OCI-M2 (cell line): ENCODE data around the gene PPP6R2.

Experiments
- DNase-seq: peaks from one replicate; lab custom pipeline; 2025; ENCODE audit not compliant: unreplicated experiment; lab: John Stamatoyannopoulos, UW

Gene PPP6R2

GRCh38 chr22:50464451-50464850, 121.3 kb downstream of the PPP6R2 start:
- no peak for DNase-seq

DNA sequence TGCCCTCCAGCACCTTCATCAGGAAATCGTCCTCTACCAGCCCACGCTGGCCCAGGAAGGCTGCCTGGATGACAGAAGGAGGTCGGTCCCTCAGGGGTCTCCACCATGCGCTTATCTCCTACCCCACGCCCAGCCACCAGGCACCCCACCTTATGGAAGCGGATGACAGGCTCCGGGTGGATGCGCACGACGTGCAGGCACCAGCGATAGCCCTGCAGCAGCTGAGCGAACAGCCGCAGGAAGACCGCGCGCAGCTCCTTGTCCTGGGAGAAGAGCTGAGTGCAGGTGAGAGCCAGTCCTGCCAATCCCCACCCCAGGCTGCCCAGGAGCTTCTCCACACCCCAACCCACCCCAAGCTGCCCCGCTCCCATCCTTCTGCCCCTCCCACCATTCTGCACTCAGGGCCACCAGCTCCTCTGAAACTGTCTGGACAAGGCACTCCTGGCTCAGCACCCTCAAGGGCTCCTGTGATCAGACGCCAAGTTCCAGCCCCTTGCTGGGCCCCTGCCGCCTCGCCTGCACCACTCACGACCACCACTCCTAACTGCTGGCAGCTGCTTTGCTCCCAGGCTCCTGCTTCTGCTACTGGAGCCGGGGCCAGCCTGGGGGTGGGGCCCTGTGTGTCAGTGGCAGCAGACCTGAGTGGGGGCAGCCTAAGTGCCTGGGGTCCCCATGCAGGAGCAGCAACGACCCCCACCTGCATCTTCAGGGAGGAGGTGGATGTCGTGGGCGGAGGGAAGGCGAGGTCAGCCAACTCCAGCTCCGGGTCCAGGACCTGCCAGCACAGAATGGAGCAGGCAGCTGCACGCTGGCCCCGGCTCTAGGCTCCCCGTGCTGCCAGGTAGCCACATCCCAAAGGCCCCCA, 122.2 kb downstream of the PPP6R2 start:
- DNase-seq: no peak

DNA sequence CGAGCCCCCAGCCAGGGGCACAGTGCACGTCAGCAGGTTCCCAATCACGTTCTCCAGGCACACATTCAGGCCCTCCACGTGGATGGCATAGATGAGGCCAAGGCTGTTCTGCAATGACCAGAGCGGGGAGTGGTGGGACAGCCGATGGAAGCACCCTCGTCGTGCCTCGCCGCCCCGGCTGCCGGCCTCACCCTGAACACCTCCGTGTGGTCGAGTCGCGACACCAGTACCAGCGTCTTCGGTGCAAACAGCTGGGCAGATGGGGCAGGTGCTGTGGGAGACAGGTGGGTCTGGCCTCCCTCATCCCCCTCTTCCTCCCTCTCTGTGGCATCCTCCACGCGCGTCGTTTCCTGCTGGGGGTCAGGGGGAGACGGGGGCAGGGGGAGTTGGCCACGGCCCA, 124.2 kb downstream of the PPP6R2 start:
- DNase-seq: no peak

DNA sequence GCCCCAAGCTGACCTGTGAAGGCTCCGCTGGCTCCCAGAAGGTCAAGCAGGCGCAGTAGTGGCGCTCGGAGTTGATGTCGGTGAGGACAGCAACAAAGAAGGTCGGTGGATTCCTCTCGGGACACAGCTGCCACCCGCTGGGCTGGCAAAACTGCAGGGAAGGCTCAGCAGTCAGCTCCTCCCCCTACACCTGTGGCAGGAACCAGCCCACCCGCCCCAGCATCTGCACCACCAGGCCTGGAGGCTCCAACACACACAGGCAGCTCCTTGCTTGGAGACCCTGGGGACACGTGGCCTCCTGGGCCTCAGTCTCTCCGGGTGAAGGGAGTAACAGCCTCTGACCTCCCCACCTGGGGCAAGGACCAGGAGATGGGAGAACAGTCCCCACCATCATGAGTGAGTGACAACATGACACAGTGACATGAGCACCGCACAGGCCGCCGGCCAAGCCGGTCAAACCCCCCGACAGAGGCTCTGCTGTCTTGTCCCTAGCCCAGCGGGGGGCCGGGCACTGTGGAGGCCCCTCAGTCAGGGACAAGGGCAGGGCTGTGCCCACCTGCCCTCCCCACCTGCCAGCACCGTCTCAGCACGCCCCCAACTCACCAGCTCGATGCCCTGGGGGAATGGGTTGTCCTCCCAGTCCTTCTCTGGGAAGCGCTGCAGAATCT, 124.8 kb downstream of the PPP6R2 start:
- no peak for DNase-seq

- no peak for DNase-seq
These were observed 125.5 kb downstream of the PPP6R2 start for GRCh38 chr22:50468626-50469025.

GRCh38 chr22:50469377-50470305, 126.5 kb downstream of the PPP6R2 start:
- no peak for DNase-seq

GRCh38 chr22:50470491-50470890, 127.4 kb downstream of the PPP6R2 start:
- DNase-seq: no peak

DNA sequence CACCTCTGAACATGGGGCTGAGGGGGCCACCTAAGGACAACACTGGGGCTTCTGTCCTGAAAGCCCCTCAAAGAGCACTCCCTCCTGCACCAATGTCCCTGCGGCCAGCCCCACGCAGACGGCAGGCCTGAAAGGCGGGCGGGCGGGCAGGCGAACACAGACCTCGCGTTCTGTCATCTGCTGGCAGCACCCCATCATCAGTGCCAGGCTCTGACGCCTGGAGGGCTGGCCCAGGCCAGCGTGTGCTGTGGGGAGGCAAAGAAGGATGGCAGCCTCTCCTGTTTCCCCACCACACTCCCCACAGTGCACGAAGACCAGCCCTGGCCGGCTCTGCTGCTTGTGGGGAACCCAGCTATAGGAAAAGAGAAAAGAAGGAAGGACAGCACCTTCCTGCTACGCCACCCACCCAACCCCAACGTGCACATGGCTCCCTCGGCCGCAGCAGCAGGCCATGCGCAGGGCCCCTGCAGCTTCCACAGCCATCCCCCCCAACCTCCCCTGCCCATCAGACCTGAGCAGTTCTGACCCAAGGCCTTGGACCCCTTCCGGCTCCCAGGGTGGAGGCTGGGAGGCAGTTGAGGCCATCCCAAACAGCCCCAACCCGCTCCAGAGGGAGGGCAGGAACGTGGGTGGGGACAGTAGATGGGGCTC, 128.2 kb downstream of the PPP6R2 start:
- no peak for DNase-seq

- DNase-seq: no peak
These were observed 128.8 kb downstream of the PPP6R2 start for GRCh38 chr22:50471962-50472361.

DNA sequence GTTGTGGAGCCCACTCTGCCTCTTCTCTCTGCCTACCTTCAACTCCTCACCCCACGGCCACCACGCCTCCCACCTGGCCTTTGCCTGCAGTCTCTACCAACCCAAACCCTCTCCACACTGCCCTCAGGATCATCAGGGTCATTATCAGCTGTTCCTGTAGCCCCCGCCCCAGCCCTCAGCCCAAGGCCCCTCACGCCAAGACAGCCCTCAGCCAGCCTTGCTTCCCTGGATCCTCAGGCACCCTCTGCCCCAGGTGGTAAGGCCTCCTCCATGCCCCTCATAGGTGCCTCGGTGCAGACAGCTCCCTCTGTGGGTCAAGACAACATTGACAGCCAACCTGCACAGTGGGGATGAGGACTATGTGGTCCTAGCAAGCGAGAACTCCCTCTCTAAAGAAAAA, 130.0 kb downstream of the PPP6R2 start:
- no peak for DNase-seq

DNA sequence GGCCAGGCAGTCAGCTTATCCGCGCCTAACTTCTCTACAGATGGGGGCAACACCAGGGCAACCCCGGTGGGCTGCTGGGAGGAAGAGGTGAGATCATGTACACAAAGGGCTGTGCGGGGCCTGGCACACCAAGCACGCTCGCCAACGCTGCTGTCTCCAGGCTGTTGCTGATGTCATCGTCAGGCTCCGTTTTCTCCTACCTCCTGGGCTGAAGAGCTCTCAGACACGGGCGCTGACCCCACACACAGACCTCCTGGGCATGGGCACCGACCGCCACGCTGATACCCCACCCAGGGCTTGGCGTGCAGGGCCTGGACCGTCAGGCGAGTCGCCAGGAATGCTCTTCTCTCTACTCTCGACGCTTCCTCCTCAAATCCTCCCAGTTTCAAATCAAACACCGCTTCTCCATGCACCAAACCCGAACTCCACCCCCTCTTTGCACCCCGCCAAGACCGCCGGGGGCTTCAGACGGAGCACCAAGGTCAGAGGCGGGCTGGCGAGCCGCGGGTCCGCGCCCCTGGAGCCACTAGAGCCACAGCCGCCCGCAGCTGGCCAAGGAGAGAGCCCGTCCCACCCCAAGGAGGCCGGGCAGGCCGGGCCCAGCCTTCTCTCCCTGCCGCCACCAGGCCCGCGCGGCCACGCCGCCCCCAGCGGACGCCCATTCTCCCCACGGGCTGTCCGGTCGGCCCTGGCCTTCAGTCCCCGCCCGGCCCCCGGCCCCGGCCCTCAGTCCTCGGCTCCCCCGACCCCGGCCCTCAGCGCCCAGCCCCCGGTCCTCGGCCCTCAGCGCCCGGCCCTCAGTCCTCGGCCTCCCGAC, 130.9 kb downstream of the PPP6R2 start:
- no peak for DNase-seq

DNA sequence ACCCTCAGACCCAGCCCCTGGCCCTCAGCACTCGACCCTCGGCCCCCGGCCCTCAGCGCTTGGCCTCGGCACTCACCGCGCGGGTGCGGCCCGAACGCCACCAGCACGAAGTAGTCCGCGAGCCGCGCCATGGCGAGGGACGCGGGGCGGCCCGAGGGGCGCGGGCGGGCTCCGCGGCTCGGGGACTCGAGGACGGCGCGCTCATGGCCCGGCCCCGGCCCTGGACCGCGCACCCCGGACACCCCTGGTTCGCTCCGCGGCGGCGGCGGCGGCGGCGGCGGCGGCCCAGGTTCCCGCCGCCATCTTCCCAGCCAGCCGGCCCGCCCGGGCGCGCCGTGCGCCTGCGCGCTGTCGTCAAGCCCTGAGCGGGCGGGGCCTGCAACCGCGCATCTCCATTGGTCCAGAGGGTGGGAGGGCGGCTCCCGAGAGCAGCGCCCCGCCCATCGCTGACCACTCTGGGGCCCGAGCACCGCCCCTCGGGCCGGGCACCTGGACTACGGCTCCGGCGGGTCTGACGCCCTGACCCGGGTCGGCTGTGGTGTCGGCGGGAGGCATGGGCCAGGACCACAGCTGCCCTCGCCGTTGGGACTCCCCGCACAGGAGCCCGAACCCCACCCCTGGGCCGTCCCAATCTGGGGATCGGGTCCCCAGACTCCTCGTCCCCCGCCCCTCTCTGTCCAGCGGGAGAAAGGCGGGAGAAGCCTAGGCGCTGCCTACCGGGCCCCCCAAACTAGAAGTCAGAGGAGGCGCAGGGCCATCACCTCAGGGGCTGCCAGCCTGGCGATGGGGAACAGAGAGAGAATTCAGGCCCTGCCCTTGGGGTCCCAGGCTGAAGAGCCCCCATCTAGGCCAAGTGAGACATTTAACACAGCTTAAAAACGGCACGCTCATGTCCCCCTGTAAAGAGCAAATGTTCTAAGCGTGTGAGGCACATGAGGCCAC, 131.9 kb downstream of the PPP6R2 start, which contains the start of gene SBF1:
Gene SBF1, minus strand, starts transcription at position 326 of the 942 bp plus-strand sequence. Its CDS starts 195 bp downstream, at position 131.
- DNase-seq: peak; percentile 12

GRCh38 chr22:50475652-50476002, 132.5 kb downstream of the PPP6R2 start:
- DNase-seq: no peak

GRCh38 chr22:50476868-50477267, 133.7 kb downstream of the PPP6R2 start:
- no peak for DNase-seq

DNA sequence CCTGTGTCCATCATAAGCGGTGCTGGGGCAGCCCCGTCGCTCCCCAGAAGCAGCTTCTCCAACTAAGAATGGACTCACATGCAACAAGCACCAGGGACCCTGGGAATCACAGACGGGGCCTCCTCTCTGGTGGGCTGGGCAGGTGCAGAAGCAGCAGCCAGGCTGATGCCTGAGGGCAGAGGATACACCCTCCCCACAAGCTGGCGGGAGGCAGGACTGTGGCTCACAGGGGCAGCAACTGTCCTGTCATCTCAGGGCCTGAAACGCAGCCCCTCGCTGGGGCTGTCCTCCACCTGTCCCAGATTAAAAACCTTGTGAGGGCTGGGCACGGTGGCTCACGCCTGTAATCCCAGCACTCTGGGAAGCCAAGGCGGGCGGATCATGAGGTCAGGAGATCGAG, 134.8 kb downstream of the PPP6R2 start:
- DNase-seq: no peak

DNA sequence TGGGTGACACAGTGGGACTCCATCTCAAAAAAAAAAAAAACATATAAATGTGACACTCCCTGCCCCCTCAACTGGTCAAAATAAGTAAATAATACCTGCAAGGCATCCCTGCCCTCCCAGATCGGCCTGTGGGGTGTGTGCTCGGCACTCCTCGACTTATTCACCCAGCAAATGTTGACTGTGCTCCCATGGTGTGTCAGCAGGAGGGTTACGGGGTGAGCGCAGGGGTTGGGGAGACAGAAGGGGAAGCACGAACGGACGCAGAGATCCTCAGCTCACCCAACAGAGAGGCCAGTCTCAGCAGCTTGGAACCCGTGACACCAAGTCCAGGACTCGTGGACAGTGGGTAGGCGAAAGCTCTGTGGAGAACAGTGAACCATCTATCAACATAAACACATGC, 136.6 kb downstream of the PPP6R2 start:
- no peak for DNase-seq

GRCh38 chr22:50481045-50481439, 137.9 kb downstream of the PPP6R2 start:
- no peak for DNase-seq

DNA sequence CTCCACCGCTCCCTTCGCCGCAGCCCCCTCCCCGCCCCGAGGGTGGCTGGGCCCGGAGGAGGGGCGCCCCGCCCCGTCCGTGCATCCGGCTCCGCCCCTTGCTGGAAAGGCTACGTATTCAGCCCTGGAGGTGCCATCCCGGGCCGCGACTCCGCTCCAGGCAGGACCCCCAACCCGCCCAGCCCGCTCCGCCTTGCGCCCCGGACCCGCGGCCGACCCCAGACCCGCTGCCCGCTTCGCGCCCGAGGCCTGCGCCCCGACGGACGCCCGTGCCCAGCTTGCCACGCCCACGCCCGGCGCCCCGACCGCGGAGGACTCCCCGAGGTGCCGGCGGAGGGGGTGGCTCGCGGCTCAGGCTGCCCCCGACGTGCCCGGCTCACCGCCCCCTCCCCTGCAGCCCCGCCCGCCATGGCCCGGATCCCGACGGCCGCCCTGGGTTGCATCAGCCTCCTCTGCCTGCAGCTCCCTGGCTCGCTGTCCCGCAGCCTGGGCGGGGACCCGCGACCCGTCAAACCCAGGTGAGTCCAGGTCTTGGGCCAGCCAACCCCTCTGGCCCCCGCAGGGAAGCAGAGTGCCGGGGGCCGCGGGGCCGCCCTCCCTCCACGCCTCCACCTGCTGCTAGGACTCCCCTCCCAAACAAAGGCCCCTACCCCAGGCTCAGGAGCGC, 138.4 kb downstream of the PPP6R2 start, which contains the start of gene ADM2:
Gene ADM2, plus strand, starts transcription at position 104 of the 667 bp plus-strand sequence. Its CDS starts 305 bp downstream, at position 409.
- DNase-seq: no peak
